IPS-18c (cell line): Measurements from ENCODE around the gene GCSAM.

ENCODE experiments used
- H3K4me3 ChIP-seq: 2 replicates; pipeline ENCODE4 v1.7.0; 2013; ENCODE audit warnings: low read depth, mild to moderate bottlenecking, low read length, moderate library complexity; ENCODE audit not compliant: insufficient read depth
- H3K9me3 ChIP-seq: one replicate; pipeline ENCODE4 v1.6.1; 2013; ENCODE audit warnings: mild to moderate bottlenecking, low read length, moderate library complexity; ENCODE audit not compliant: control insufficient read depth, insufficient read depth

GCSAM gene, protein sequence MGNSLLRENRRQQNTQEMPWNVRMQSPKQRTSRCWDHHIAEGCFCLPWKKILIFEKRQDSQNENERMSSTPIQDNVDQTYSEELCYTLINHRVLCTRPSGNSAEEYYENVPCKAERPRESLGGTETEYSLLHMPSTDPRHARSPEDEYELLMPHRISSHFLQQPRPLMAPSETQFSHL

DNA sequence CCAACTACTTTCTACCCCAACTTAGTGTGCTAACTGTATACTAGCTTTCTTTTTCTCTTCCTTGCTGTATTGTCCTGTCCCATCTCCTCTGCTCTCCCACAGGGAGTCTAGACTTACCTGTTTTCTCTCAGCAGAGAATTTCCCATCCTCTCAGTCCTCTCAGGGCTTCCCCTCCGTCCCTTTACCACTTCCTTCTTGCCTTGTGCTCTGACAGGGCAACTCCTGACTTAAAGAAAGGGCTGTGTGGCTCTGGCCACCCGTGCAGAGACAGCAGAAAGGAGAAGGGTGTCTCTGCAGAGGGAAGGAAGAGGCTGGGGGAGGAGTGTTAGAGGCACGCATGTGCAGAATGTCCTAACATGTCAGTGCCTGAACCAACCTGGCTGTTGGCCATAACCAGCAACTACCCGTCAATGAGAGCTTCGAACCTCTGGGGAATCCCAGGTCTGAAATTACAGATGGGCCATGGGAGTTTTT lies at the start of gene GCSAM:
TSS of gene GCSAM (minus strand) at position 274 of the 474 bp plus-strand sequence. CDS start at position 146, 128 bp downstream.
- Histone ChIP-seq H3K9me3 (no peaks in the 10 kb centered on the region), H3K4me3 (no peak within 1 kb of the TSS)

DNA sequence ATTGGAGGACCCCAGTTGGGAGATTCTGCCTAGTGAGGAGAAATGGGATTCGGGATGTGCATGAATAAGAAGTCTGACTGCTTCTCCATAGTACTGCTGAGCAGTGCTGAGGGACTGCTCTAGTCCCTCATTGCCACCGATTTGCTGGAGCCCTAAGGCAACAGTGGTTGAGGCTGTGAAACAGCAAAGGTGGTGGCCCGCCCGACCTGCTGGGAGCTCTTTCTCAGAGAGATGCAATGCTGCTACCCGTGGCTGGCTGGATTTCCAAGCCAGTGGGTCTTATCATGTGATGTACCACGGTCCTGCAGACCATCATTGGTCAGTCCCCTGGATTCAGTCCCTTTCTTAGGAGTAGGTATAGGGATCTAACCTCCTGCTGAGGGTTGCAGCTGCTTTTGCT lies 42.6 kb upstream of the GCSAM start:
- H3K9me3 ChIP-seq = no peaks in the 10 kb centered on the region
- no peak overlapping the region for H3K4me3 ChIP-seq

DNA sequence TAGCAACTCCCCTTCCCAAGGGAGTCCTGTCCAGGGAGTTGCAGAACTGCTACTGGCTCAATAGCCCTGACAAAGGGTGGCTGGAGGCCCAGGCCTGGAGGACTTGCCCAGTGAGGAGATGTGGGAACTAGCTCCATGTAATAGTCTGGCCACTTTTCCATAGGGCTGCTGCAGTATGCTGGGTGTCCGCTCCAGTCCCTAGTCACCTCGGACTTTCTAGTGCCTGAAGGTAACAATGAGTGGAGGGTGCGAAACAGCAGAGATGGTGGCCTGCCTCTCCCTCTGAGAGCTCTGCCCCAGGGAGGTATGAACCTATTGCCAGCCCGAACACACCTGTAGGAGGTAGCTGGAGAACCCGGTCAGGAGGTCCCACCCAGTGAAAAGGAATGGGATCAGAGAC lies 42.0 kb upstream of the GCSAM start:
- Histone ChIP-seq H3K9me3 (no peaks in the 10 kb centered on the region), H3K4me3 (no peak overlapping the region)

DNA sequence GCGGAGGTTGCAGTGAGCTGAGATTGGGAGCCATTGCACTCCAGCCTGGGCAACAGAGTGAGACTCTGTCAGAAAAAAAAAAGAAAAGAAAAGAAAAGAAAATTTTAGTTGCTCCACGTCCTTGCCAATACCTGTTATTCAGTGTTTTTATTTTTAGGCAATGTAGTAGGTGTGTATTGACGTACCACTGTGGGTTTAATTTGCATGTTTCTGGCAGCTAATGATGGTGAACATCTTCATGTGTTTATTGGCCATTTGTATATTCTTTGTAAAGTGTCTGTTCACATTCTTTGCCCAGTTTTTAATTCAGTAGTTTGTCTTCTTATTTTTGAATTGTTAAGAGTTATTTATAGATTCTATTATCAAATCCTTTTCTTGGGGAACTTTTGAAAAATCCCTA lies 38.1 kb upstream of the GCSAM start:
- Histone ChIP-seq H3K9me3 (peaks cover 2% of the 10 kb centered on the region), H3K4me3 (no peak overlapping the region)

DNA sequence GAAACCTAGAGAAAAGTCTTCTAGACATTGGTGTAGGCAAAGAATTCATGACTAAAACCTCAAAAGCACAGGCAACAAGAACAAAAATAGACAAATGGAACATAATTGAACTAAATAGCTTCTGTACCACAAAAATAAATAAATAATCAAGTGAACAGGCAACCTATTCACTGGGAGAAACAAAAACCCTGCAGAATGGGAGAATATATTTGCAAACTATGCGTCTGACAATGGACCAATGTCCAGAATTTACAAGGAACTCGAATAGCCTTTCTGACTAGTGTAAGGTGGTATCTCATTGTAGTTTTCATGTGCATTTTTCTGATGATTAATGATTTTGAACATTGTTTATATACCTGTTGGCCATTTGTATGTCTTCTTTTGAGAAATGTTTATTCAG lies 37.0 kb upstream of the GCSAM start:
- Histone ChIP-seq H3K9me3 (peaks cover 7% of the 10 kb centered on the region), H3K4me3 (no peak overlapping the region)

DNA sequence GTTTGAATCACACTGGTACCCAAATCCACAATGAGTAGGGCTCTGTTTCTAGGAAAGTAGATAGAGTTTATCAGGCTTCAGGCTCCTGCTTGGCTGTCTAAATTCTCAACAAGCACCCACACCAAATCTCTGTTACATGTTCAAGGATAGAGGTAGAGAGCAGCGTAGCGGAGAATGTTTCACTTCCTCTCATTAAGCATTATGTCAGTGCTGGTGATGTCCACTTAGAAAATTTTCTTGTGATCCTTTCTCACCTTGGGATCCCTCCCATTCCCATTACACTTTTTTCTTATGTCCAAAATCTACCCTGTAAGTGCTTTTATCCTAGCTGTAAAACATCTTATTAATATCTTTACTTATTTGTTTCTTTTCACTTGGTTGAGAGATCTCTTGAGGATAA lies 34.7 kb upstream of the GCSAM start:
- H3K9me3 ChIP-seq = peaks cover 7% of the 10 kb centered on the region
- no peak overlapping the region for H3K4me3 ChIP-seq

DNA sequence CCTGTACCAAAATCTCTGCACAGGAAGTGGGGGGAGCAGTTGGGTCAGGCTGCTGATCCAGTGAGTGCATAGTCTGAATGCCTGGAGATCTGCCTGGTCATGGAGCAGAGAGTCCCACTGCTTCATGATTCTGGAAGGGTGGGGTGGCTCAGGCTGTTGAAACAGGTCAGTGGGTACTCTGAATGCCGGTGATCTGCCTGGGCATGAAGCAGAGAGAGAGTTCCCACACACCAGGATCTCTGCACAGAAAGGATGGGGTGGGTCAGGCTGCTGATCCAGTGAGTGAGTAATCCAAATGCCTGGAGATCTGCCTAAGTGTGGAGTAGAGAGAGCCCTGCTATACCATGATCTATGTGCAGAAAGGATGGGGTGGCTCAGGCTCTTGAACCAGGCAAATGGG lies 16.1 kb upstream of the GCSAM start:
- H3K9me3 ChIP-seq = no peaks in the 10 kb centered on the region
- H3K4me3 ChIP-seq = no peak overlapping the region

DNA sequence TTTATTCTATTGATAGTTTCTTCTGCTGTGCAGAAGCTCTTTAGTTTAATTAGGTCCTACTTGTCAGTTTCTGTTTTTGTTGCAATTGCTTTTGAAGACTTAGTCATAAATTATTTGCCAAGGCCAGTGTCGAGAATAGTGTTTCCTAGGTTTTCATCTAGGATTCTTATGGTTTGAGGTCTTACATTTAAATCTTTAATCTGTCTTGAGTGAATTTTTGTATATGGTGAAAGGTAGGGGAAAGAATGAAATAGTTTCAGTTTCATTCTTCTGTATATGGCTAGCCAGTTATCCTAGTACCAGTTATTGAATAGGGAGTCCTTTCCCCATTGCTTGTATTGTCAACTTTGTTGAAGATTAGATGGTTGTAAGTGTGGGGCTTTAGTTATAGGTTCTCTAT lies 10.6 kb upstream of the GCSAM start:
- H3K9me3 ChIP-seq = no peaks in the 10 kb centered on the region
- H3K4me3 ChIP-seq = no peak overlapping the region

DNA sequence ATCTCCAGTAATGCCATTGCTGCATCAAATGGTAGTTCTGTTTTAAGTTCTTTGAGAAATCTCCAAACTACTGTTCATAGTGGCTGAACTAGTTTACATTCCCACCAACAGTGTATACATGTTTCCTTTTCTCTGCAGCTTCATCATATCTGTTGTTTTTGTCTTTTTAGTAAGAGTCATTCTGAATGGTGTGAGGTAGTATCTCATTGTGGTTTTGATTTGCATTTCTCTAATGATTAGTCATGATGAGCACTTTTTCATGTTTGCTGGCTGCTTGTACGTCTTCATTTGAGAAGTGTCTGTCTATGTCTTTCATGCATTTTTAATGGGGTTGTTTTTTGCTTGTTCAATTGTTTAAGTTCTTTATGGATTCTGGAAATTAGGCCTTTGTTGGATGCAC lies 10.2 kb upstream of the GCSAM start:
- no peak overlapping the region for H3K4me3 ChIP-seq

DNA sequence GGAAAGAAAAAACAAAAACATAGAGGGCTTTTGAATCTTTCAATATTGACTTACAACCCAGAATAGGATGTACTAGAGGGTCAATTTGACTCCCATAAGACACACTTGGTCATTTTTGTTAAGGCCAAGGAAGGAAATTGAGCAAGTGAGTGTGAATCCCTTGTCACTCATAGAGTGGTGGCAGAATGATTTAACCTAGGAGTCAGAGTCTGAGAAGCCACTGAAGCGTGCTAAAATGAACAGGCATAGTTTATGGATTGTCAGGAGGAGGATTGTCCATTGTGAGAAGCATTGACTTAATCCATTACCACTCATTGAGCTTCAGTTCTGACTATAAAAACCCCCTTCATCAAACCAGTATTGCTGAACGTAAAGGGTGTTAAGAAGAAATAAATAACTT lies 8.2 kb upstream of the GCSAM start:
- H3K4me3 ChIP-seq = no peak overlapping the region
- H3K9me3 ChIP-seq = no peaks in the 10 kb centered on the region

More for the DNA sequence above, 10.2 kb upstream of the GCSAM start:
- no peaks in the 10 kb centered on the region for H3K9me3 ChIP-seq

DNA sequence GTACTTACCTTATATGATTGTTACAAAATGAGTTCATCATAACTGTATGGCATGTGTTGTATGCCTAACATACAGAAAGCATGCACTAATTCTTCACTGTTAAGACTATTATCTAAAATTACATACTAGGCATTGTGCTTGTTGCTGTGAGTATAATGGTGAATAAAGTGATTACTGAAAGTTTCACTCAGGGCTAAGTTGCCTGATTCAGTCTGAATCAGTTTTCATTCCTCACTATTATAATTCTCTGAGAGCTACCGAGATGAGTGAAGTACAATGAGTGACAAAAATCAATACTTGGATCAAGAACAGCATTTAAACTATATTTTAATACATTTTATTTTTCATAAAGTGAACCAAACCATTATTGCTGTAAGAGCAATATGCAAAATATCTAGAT lies 7.5 kb upstream of the GCSAM start:
- H3K9me3 ChIP-seq = no peaks in the 10 kb centered on the region
- H3K4me3 ChIP-seq = no peak overlapping the region

DNA sequence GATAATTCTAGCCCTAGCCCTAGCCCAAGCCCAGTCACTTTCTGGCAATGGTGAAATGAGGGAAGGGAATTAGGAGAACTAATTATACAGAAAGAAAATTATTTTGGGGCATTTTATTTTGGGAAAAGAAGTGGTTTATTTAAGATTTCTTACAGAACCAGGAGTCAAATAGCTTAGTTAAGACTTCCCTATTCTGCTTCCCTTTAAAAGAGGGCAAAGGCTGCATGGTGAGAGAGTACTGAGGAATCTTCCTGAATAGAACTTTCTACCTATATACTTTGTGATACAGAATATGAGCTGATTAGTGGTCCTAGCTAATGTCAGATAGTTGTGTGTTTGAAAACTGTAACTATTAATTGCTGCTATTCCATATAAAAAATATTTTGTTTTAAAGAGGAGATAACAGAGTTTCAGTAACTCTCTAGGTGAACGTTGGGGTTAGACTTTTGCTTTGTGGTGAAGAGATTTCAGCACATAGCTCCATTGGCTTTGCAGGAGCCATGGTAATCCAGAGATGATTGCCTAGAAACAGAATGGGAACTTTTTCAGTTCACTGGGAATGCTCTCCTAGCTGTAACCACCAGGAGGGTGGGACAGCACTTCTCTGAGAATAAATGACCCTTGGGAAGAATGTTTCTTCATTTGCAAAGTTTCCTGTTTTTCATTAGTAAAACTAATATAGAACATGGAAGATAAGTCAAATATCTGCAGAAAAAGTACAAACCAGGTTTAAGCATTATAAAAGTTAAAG lies 5.3 kb upstream of the GCSAM start:
- no peak overlapping the region for H3K4me3 ChIP-seq
- no peaks in the 10 kb centered on the region for H3K9me3 ChIP-seq

DNA sequence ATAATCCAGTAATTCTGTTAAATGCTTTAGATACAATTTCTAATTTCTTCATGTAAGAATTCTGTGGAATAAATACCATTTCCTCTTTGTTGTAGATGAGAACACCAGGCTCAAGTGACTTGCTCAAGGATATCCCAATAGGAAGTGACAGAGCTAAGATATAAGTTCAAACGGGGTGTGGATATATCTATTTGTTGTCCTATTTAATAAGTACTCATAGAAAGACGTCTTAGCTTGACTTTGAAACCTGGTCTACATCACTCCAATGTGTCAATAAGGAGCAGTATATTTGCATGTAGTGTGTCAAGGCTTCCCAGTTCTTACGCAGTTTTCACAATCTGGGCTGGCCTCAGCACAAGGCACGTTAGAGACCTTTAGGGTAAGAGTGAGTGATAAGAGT lies 4.7 kb upstream of the GCSAM start:
- no peak overlapping the region for H3K4me3 ChIP-seq
- no peaks in the 10 kb centered on the region for H3K9me3 ChIP-seq

DNA sequence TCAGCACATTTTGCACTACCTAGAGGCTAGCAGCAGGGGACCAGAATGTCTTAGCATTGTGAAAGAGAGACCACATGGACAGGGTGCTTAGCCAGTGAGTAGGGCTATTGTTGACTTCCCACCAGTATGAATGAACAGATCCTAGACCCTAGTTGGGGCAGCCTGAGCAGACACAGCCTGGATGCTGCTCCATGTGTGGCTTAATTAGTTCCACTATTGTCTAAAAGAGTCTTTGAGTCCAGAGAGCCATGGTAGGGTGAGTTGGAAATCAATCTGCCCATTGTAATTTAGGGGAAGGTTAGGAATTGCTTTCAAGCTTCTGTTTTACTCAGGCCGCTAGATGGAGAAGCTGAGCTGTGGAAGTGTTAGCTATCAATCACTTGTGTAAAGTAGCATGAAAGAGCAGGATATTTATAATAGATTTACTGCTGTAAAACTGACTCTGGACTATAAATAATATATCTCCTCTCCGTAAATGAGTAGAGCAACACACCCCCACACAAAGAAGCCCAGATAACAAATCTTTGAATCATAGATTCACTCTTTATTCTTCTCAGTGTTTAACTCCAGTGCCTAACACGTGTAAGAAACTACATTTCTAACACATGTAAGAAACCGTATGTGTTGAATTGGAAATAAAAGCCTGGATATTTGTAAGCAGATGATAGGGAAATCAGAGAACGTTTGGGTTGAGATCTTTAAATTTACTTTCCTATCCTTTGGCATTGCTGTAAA lies 4.1 kb upstream of the GCSAM start:
- no peak overlapping the region for H3K4me3 ChIP-seq
- H3K9me3 ChIP-seq = no peaks in the 10 kb centered on the region

DNA sequence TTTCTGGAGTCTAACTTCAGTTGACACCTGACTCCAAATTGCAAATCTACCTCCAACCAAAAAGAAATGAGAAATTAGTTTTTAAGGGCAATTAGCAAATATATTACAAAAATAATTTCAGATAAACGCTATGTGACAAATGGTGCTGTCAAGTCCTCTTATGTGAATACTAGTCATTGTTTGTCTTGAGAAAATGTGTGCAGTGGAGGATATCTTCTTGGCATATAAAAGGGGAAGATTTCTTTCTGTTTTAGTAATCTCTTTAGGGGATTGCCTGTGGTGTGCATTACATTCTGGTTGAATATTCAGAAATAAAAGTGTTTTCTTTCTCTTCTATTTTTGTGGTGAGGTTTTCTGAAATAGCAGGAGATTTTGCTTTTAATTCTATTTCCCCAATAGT lies 3.0 kb upstream of the GCSAM start:
- H3K9me3 ChIP-seq = no peaks in the 10 kb centered on the region
- H3K4me3 ChIP-seq = no peak overlapping the region

DNA sequence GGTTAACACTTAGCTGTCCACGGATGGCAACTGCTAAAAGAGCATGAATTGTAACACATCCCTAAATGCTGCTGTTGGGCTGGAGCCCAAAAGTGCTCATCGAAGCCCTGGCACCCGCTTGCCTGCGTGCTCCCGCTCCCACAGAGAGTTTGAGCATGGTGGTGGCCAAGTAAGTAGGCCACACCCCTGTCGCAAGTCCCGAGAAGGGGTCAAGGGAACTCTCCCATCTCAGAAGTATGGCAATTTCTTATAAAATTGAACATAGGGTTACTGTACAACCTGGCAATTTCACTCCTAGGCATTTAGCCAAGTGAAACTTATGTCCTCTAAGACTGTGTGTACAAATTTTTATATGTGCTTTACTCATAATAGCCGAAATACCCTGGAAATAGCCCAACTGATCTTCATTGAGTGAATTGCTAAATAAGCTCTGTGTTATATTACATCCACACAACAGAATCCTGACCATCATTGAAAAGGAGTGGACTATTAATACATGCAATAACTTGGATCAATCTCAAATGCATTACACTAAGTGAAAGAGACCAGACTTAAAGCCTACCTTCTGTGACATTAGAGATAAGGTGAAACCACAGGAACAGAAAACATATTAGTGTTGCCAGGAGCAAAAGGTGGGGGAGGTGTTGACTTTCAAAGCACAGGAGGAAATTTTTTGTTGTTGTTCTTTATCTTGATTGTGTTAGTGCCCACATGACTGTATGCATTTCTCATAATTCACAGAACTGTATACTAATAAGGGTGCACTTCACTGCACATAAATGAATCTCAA lies 1.5 kb upstream of the GCSAM start:
- Histone ChIP-seq H3K9me3 (no peaks in the 10 kb centered on the region), H3K4me3 (no peak overlapping the region)

DNA sequence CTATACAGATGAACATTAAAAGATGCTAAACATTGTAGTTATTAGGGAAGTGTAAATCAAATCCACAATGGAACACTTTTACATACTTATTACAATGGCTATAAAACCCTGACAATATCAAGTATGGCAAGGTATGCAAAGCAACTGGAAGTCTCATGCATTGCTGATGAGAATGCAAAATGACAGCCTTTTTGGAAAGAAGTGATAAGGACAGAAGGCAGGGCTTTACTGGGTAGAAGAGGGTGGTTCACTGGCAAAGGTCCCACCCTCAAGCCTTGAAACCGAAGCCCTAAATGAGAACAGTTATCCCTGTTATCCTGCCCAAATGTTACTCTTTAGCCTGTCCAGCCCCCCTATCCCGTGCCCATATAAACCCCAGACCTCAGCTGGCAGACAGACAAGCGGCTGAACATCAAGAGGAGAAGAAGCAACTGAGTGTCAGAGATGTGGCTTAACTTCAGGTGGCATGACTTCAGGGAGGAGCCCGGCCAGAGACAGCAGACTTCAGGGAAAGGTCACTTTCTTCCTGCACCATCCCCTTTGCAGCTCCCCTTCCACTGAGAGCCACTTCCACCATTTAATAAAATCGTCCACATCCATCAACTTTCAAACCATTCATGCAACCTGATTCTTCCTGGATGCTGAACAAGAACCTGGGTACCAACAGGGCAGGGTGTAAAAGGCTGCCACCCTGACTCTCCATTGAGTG lies 732 bp upstream of the GCSAM start:
- Histone ChIP-seq H3K9me3 (no peaks in the 10 kb centered on the region), H3K4me3 (no peak overlapping the region)
